HG03521 (cell line): ENCODE measurements around the gene XPO1.
"Not testable (repeated sequence)": the region's sequence is repeated elsewhere in the genome, so short reads cannot be mapped to it uniquely, and the experiment has no call there.

Experiments used
- ATAC-seq: cut with Tn5 transposase; IDR thresholded peaks from one replicate; pipeline ENCODE4 v1.9.1; 2021; ENCODE audit warnings: mild to moderate bottlenecking, moderate library complexity; ENCODE audit not compliant: unreplicated experiment

XPO1 gene

DNA sequence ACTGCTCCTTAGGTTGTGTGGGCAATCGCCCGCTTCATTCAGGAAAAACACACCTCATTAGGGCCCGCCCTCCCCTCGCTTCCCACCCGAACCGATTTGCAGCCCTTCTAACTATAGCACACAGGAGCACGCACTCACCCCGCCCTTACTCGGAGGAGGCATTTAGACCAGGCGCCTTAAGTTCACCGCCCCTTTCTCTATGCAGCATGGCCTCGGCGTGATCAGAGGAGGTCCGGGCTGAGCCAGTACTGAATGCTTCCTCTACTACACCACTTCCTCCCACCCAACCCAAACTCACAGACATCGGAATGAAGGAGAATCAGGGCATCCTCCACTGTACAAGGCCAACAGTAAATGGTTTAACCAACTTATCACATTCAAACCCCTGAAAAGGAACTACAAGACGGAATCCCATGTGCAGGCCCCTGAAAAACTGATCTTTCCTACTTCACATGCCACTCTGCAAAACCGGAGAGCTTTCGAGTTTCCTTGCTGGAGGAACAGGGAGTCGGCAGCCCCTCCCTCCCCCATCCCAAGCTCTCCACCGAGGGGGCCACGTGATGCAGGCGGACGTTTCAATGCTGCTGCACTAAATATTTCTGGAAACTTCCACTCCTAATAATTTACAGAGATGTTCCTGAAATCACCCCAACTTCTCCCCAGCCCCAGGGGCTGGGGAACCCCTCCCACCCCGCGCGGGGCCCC is 1.4 kb downstream of the XPO1 start:
- peak; percentile 47 for ATAC-seq

DNA sequence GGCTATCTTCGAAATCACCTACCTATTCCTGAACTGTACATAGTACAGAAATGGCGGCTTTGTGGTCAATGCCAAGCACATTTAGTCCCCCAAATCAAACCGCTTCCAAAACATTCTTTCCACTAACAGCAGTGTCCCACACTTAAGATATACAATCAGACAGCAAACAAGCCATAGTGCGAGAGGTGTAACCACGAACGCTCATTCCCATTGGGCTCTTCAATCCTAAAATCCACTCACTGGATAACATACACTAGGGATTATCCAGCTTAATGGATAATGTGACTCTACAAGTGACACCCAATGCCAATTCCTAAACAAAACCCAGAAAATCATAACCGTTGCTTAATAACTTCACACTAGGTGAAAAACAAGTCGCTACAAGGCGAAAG is 2.0 kb downstream of the XPO1 start:
- no peak for ATAC-seq

DNA sequence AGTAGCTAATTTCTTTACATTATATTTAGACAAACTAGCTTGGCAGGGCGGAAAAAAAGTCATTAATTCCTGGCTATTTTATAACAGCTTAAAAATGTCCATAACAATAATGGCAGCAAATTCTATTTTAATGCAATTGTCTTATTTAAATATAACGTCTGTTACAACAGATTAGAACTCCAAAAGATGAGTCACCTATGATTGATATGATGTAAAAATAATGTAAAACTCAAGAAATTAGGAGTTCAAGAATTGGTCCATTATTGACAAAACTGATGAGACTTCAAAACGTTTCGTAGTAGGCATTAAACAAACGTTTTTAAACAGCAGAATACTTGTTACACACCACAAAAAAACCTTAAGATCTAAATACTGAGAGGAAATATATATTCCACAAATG is 2.7 kb downstream of the XPO1 start:
- ATAC-seq = no peak

DNA sequence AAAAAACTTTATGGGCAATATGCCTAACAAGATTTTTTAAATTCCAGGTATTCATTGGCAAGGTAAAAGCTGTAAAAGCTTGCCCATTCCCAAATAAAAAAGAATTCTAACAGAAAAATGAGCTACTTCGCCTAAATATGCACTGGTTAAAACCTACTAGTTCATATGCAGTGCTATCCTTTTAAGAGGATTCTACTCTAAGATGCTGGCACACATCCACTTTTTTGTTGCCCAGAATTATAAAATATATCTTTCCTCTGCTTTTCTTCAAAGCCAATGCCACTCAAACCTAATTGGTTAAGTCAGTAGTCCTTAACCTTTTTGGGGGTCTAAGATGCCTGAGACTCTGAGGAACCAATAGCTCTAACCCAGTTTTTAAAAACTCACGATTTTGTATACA is 3.2 kb downstream of the XPO1 start:
- no peak for ATAC-seq

DNA sequence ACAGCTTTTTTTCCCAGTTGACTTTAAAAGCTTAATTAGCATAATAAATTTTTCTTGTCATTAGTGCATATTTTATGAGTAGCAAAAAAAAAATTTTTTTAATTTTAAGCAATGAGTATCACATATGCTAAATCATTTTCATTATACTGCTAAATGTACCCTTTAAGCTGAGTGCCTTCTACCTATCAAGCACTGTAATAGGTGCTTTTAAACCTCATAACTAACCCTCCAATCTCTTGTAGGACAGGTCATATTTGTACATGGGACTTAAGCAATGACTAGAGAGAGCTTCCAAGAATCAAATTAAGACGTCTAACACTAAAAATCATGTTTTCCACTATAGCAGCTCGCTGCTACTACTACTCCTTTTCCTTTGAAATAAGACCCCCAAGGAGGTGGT is 7.4 kb downstream of the XPO1 start:
- no peak for ATAC-seq

DNA sequence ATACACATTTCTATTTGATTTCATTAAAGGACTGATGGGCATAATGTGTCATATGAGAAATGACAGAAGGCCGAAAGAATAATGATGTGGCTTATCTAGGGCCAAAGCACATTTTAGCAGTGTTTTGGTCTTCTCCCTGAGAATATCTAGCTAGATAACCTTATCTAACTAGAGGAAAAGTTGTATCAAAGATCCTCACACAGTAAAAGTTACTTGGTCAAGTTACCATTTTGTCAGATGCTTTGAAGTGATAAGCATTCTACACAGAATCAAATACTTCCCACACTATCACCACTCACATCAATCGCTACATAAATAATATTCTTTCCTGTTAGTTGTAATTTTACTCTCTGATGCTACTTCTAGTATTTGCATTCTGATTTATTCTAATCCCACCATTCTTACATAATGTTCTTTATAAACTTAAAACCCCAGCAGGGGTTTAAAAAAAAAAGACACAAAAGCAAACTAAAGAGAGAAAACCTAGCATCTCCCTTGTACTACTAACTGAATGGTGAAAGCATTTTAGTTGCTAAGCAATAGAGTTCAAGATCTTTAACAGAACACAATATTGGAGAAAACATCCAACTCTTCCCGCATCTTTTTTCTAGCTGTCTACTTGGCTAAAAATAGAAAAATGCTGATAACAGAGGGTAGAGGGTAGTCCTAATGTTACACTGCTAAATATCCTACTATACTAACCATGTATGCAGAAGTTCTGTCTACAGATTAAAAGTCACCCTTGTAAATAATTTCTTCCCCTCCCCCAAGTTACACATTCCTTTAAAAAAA is 8.0 kb downstream of the XPO1 start:
- ATAC-seq = no peak

DNA sequence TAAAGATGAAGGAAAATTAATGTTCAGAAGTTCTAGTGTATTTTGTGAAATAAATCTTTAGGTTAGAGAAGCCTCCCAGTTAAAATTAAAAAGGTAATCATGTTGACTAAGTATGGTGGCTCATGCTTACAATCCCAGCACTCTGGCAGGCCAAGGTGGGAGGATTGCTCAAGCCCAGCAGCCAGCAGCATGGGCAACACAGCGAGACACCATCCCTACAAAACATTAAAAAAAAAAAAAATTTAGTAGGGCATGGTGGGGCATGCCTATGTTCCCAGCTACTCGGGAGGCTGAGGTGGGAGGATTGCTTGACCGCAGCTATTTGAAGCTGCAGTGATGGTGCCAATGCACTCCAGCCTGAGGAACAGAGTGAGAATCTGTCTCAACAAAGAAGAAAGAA is 17.9 kb downstream of the XPO1 start:
- no peak for ATAC-seq

DNA sequence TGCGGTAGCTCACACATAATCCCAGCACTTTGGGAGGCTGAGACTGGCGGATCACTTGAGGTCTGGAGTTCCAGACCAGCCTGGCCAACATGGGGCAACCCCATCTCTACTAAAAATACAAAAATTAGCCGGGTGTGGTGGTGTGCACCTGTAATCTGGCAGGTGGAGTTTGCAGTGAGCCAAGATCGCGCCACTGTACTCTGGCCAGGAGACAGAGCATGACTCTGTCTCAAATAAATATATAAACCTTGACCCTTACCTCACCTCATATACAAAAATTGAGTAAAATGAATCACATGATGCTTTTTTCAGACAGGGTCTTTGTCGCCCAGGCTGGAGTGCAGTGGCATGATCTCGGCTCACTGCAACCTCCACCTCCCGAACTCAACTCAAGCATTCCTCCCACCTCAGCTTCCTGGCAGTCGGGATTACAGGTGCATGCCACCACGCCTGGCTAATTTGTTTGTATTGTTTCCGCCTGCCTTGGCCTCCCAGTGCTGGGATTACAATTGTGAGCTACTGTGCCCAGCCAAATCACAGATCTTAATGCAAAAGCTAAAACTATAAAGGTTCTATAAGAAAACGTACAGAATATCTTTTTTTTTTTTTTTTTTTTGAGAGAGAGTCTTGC is 25.3 kb downstream of the XPO1 start:
- ATAC-seq = no peak

DNA sequence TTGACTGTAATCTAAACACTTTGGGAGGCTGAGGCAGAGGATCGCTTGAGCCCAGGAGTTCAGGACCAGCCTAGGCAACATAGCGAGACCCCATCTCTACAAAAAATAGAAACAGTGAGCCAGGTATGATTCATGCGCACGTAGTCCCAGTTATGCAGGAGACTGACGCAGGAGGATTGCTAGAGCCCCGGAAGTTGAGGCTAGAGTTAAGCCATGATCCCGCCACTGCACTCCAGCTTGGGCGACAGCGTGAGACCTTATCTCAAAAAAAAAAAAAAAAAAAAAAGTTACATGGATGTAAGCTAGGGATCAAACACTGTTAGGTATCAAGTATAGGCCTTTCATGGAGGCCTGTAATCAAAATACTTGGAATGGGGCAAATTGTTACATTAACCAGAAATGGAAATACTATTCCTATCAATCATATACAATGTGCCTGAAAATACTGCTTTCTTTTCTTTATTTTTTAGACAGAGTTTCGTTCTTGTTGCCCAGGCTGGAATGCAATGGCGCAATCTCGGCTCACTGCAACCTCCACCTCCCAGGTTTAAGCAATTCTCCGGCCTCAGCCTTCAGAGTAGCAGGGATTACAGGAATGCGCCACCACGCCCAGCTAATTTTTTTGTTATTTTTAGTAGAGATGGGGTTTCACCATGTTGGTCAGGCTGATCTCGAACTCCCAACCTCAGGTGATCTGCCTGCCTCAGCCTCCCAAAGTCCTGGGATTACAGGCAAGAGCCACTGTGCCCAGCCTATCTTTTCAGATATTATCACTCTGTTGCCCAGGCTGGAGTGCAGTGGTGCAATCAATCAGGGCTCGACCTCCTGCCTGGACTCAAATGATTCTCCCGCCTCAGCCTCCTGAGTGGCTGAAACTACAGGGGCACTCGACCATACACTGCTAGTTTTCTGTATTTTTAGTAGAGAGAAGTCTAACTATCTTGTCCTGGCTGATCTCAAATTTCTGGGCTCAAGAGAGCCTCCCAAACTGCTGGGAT is 27.2 kb downstream of the XPO1 start:
- ATAC-seq = no peak

DNA sequence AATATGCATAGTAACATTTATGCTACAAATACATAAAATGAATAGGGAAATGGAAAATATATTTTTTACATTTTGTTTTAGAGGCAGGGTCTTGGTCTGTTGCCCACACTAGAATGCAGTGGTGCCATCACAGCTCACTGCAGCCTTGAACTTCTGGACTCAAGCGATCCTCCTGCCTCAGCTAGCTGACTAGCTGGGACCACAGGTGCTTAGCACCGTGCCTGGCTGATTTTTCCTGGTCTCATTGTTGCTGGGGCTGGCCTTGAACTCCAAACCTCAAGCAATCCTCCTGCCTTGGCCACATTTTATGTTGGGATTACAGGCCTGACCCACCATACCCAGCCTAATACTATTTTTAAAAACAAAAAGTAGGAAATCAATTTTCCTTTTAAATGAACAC is 33.2 kb downstream of the XPO1 start:
- no peak for ATAC-seq

DNA sequence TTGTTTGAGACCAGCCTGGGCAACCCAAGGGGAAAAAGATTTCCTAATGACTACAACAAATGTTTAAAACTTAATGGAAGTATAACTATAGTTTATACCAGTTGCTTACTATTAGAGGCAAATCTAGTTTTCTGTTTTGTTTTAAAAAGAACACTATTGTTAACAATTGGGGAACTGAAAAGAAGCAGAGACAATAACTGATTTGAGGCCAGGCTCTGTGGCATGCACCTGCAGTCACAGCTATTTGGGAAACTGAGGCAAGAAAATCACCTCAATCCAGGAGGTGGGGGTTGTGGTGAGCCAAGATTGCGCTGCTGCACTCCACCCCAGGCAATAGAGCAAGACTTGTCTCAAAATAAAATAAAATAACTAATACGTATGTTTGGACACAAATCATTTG is 39.1 kb downstream of the XPO1 start:
- no peak for ATAC-seq

DNA sequence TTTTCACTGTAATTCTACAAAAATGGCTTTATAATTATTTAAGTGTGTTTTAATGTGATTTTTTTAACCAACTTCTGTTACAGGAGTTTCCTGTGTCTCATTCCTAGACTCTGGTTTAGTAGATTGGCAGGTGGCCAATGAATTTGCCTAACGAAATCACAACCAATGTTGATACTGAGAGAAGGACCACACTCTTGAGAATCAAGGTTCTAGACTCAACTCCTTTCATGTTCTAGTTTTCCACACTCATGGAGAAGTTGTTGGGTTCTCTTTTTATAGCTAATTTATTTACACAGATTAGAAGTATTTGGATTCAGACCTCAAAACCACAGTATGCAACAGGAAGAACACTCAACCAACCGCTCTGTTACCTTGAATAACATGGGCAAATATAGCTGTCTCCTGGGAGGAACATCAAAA is 44.6 kb downstream of the XPO1 start:
- no peak for ATAC-seq

DNA sequence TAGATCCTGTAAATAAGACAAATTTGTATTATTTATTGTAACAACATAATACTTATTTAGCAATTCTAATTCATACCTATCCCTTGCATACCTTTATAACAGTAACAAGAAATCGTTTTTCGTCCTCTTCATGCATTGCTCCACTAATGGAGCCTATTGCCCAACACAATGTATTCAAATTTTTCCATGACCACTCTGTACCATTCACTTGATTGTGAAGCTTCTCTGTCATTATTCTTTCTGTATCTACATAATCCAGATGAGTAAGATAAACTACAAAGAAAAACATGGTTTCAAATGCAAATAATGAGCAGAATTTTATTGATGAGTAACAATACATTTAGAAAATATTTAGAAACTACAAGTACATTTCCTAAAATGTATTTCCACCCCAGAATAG is 45.7 kb downstream of the XPO1 start:
- no peak for ATAC-seq

DNA sequence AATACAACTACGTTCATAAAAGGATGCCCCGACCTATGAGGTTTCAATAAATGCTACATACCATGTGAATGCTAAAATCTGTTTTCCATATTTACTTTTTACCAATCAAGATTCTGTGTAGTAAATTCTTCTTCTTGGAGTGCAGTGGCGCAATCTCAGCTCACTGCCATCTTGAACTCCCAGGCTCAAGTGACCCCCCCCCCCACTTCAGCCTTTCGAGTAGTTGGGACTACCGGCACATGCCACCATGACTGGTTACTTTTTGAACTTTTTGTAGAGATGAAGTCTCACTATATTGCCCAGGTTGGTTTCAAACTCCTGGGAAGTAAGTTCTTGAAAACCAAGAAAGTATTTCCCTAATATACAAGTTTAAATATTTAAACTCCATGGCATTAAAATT is 52.9 kb downstream of the XPO1 start:
- no peak for ATAC-seq

DNA sequence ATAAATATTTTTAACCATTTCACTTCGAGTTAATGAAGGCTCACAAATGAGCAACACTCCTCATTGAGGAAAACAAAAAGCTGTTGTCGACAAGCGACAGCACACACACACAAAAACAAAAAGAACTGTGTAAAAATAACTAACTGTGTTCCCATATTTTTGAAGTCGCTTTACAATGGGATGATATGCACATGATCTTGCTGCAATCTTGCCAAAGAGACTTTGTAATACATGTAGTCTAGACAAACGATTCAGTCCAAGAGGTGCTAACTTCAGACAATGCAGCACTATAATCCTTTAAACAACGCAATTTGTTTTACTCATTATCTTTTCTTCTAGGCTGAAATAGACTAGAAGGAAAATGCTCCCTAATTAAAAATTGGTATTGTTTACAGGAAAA is 60.1 kb downstream of the XPO1 start:
- ATAC-seq = no peak

DNA sequence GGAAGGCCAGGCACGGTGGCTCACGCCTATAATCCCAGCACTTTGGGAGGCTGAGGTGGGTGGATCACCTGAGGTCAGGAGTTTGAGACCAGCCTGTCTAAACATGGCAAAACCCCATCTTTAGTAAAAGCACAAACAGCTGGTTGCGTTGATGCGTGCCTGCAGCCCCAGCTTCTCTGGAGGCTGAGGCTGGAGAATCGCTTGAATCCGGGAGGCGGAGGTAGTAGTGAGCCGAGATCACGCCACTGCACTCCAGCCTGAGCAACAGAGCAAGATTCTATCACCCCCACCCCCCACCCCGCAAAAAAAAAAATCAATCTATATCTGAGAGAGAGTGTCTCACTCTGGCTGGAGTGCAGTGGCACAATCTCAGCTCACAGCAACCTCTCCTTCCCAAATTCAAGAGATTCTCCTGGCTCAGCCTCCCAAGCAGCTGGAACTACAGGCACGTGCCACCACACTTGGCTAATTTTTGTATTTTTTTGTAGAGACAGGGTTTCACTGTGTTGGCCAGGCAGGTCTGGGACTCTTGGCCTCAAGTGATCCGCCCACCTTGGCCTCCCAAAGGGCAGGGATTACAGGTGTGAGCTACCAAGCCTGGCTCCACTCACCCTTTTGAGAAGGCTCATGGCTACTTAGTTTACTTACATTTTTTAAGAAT is 61.1 kb downstream of the XPO1 start:
- not testable (repeated sequence) for ATAC-seq

DNA sequence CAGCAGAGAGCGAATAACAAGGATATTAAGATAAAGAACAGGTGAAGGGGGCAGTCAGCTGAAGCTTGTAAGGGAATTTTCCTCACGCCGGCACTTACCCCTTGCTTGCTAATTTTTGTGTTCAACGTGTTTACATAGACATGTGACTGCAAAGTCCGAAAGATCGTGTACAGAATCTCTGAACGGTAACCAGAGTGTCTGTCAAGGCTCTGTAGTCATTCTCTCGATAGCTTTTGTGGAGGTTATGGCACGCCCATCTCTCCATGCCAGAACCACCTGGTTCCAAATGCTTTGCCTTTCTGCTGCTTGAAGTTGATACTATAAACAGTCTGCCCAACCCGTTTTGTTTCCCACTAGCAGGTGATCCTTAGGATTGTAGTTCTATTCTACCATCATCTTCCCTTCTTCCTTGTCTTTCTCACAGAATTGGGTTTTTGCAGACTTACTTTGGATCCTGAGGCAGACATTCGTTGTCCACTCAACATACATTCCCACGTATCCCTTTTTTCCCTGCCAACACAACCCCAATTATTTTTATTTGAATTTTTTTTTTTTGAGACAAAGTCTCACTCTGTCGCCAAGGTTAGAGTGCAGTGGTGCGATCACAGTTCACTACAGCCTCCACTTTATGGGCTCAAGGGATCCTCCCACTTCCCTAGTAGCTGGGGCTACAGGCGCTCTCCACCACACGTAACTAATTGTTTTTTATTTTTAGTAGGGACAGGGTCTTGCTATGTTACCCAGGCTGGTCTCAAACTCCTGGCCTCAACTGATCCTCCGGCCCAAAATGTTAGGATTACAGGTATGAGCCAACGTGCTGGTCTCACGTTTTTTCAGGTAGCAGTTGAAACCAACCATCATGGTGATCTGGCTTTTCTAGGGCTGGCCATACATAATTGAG is 66.0 kb downstream of the XPO1 start:
- ATAC-seq = no peak

DNA sequence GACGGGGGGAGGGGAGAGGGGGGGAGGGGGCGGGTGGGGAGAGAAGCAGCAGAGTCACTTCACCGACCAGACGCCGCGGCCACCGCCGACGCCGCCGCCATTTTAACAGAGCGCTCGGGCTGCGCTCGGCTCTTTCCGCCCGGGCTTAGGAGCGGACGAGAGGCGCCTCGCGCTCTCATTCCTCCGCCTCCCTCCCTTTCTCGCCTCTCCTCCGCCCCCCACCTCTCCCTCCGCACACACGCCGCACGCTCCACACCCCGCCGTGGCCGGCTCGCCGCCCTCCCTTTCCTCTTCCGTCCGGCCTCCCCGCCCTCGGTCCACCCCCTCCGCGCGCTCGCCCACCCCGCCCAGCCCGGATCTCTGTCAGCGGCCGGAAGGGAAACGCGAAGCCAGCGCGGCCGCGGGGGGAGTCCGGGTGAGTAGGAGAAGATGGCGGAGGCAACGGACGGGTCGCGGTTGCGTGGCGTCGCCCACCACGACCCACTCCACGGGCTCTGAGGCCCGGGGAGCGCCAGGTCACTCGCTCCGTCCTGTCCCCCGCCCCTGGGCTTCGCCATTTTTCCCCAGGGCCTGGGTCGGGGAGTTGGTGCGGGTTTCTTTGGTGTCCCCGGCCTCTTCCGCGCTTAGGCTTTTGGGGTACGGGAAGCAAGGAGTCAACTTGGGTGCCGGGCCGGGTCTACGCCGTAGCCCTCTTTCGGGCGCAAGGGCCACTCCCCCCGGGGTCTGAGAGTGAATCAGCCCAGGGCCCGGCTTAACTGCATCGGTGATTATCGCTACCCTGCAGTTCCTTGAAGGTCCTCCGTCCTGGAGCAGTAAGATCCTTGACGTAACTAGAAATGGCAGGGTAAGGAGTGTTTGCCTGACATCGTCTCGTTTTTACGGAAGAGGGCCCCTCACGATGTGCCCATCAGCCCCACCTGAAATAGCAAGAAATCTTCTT is 66.9 kb downstream of the XPO1 start, which contains the start of gene USP34:
Gene USP34 (minus strand): TSS at position 123 of the 940 bp plus-strand sequence. CDS start 395 bp downstream, outside the sequence.
- peak; percentile 82 for ATAC-seq
